IMR-90 (cell line): ENCODE data around the gene HS3ST1. TPM values are rescaled to one million over a fixed set of nuclear protein-coding genes. Genes with fewer than 3 reads are reported as not detected.

Experiments
- ATAC-seq: fragments of 200-7000 bp; cut with Tn5 transposase; 2 replicates; pipeline ENCODE4 v1.9.1; 2020; ENCODE audit warnings: low read depth, mild to moderate bottlenecking, moderate library complexity
- BruUV-seq: library from RNA; stranded (reverse); fragments of 400-500 nt; replicated peaks from 2 replicates; lab custom pipeline; 2021; lab: Mats Ljungman, UMichigan
- CTCF ChIA-PET: fragments of 300-600 bp; formaldehyde crosslinking; extraction: SDS; loops from one replicate; lab custom pipeline; 2021; ENCODE audit warnings: antibody characterized with exemption; lab: Yijun Ruan, JAX
- POLR2A ChIA-PET: fragments of 300-600 bp; sonication (Branson Sonifier 250); formaldehyde crosslinking; loops from one replicate; lab custom pipeline; 2022; ENCODE audit warnings: antibody characterized with exemption; ENCODE audit not compliant: unreplicated experiment; lab: Charles Lee
- DNase-seq: peaks from one replicate; pipeline ENCODE4 v3.0.0; 2013
- H2AFZ ChIP-seq: replicated peaks from 2 replicates; pipeline ENCODE3; 2013; ENCODE audit warnings: low read length, mild to moderate bottlenecking; ENCODE audit not compliant: poor library complexity
- H2AK5ac ChIP-seq: 2 replicates; pipeline ENCODE4 v1.6.1; 2013; ENCODE audit warnings: low read depth, low read length, inconsistent platforms
- H2AK9ac ChIP-seq: replicated peaks from 2 replicates; pipeline ENCODE3; 2013; ENCODE audit warnings: mild to moderate bottlenecking, low read depth, low read length, moderate library complexity; ENCODE audit not compliant: poor library complexity
- H2BK120ac ChIP-seq: 2 replicates; pipeline ENCODE4 v1.6.1; 2013; ENCODE audit warnings: low read depth, low read length, inconsistent platforms
- H2BK15ac ChIP-seq: 3 replicates; pipeline ENCODE4 v1.6.1; 2013; ENCODE audit warnings: low read depth, low read length, inconsistent platforms
- H2BK20ac ChIP-seq: 2 replicates; pipeline ENCODE4 v1.6.1; 2013; ENCODE audit warnings: low read depth, mild to moderate bottlenecking, inconsistent platforms, low read length, moderate library complexity
- H2BK5ac ChIP-seq: 2 replicates; pipeline ENCODE4 v1.6.1; 2013; ENCODE audit warnings: mild to moderate bottlenecking, low read depth, low read length, inconsistent platforms; ENCODE audit not compliant: poor library complexity, severe bottlenecking
- H3K14ac ChIP-seq: replicated peaks from 2 replicates; pipeline ENCODE4 v1.6.1; 2013; ENCODE audit warnings: low read depth, low read length, inconsistent platforms
- H3K18ac ChIP-seq: 2 replicates; pipeline ENCODE4 v1.6.1; 2013; ENCODE audit warnings: low read depth, low read length, control low read depth
- H3K23ac ChIP-seq: 2 replicates; pipeline ENCODE4 v1.6.1; 2013; ENCODE audit warnings: low read depth, low read length, inconsistent platforms
- H3K27ac ChIP-seq: 2 replicates; pipeline ENCODE4 v1.5.1; 2013; ENCODE audit warnings: mild to moderate bottlenecking, control low read depth, low read length; ENCODE audit not compliant: insufficient read depth
- H3K27me3 ChIP-seq: 2 replicates; pipeline ENCODE4 v1.6.1; 2013; ENCODE audit warnings: low read length; ENCODE audit not compliant: control insufficient read depth, insufficient read depth
- H3K36me3 ChIP-seq: 2 replicates; pipeline ENCODE4 v1.6.1; 2013; ENCODE audit warnings: low read length, mixed read lengths; ENCODE audit not compliant: control insufficient read depth, insufficient read depth
- H3K4ac ChIP-seq: 2 replicates; pipeline ENCODE4 v1.6.1; 2013; ENCODE audit warnings: low read depth, low read length, inconsistent platforms
- H3K4me1 ChIP-seq: 2 replicates; pipeline ENCODE4 v1.6.1; 2013; ENCODE audit warnings: low read length, mixed read lengths; ENCODE audit not compliant: control insufficient read depth, insufficient read depth
- H3K4me2 ChIP-seq: 2 replicates; pipeline ENCODE4 v1.6.1; 2013; ENCODE audit warnings: low read depth, mild to moderate bottlenecking, control low read depth, low read length, moderate library complexity
- H3K4me3 ChIP-seq: 2 replicates; pipeline ENCODE4 v1.5.1; 2013; ENCODE audit warnings: low read depth, mild to moderate bottlenecking, control low read depth, low read length, moderate library complexity; ENCODE audit not compliant: insufficient read depth
- H3K56ac ChIP-seq: 2 replicates; pipeline ENCODE4 v1.6.1; 2013; ENCODE audit warnings: low read length, inconsistent platforms; ENCODE audit not compliant: insufficient read depth; ENCODE audit errors: extremely low read depth
- H3K79me1 ChIP-seq, 2 experiments: 2 replicates each; pipeline ENCODE4 v1.6.1; 2013; ENCODE audit warnings: low read length in 2 of 2, inconsistent platforms in 1 of 2, low read depth in 1 of 2
- H3K9ac ChIP-seq: 2 replicates; pipeline ENCODE4 v1.6.1; 2013; ENCODE audit warnings: low read depth, low read length, control low read depth
- H3K9me1 ChIP-seq: 2 replicates; pipeline ENCODE4 v1.6.1; 2013; ENCODE audit warnings: low read length, inconsistent platforms; ENCODE audit not compliant: insufficient read depth
- H3K9me3 ChIP-seq: 2 replicates; pipeline ENCODE4 v1.6.1; 2013; ENCODE audit warnings: low read length; ENCODE audit not compliant: control insufficient read depth, insufficient read depth
- H4K20me1 ChIP-seq: 2 replicates; pipeline ENCODE4 v1.6.1; 2013; ENCODE audit warnings: low read length, inconsistent platforms; ENCODE audit not compliant: insufficient read depth
- H4K5ac ChIP-seq: 2 replicates; pipeline ENCODE4 v1.6.1; 2013; ENCODE audit warnings: mild to moderate bottlenecking, low read depth, low read length, control low read depth
- H4K8ac ChIP-seq, 2 experiments: 2 replicates each; pipeline ENCODE4 v1.6.1; 2013; ENCODE audit warnings: low read depth in 2 of 2, low read length in 2 of 2, control low read depth in 1 of 2, inconsistent platforms in 1 of 2
- H4K91ac ChIP-seq: 2 replicates; pipeline ENCODE4 v1.6.1; 2013; ENCODE audit warnings: low read depth, low read length, inconsistent platforms; ENCODE audit not compliant: insufficient read depth
- BHLHE40 ChIP-seq: fragments of 150-350 bp; IDR thresholded peaks from 2 replicates; pipeline ENCODE4 v1.6.1; 2016; ENCODE audit warnings: mild to moderate bottlenecking, low read depth, low read length
- CEBPB ChIP-seq: IDR thresholded peaks from 2 replicates; pipeline ENCODE4 v1.6.1; 2012; ENCODE audit warnings: low read depth, low read length, improper control_type of control experiment
- CHD1 ChIP-seq: IDR thresholded peaks from 2 replicates; pipeline ENCODE4 v1.6.1; 2012; ENCODE audit warnings: low read depth, low read length, improper control_type of control experiment
- CTCF ChIP-seq: conservative IDR thresholded peaks from 2 replicates; pipeline ENCODE4 v1.5.1; 2012; ENCODE audit warnings: mild to moderate bottlenecking, low read depth, low read length, improper control_type of control experiment
- ELK1 ChIP-seq: fragments of 150-350 bp; IDR thresholded peaks from 2 replicates; pipeline ENCODE4 v1.6.1; 2016; ENCODE audit warnings: low read depth, mild to moderate bottlenecking, low read length, moderate library complexity, borderline replicate concordance
- FOS ChIP-seq: fragments of 150-350 bp; IDR thresholded peaks from 2 replicates; pipeline ENCODE4 v1.6.1; 2016; ENCODE audit warnings: low read depth, low read length
- MAFK ChIP-seq: IDR thresholded peaks from 2 replicates; pipeline ENCODE4 v1.6.1; 2012; ENCODE audit warnings: low read depth, low read length, improper control_type of control experiment
- MAZ ChIP-seq: IDR thresholded peaks from 2 replicates; pipeline ENCODE4 v1.6.1; 2012; ENCODE audit warnings: low read depth, mild to moderate bottlenecking, low read length, improper control_type of control experiment, moderate library complexity, borderline replicate concordance
- MXI1 ChIP-seq: IDR thresholded peaks from 2 replicates; pipeline ENCODE4 v1.6.1; 2012; ENCODE audit warnings: low read depth, mild to moderate bottlenecking, low read length, moderate library complexity, borderline replicate concordance
- NFE2L2 ChIP-seq: fragments of 150-350 bp; IDR thresholded peaks from 2 replicates; pipeline ENCODE4 v1.6.1; 2016; ENCODE audit warnings: low read depth, mild to moderate bottlenecking, low read length
- POLR2A ChIP-seq: IDR thresholded peaks from 2 replicates; pipeline ENCODE4 v1.6.1; 2012; ENCODE audit warnings: mild to moderate bottlenecking, low read depth, low read length
- RAD21 ChIP-seq: IDR thresholded peaks from 2 replicates; pipeline ENCODE4 v1.6.1; 2012; ENCODE audit warnings: low read length, improper control_type of control experiment
- RCOR1 ChIP-seq: IDR thresholded peaks from 2 replicates; pipeline ENCODE4 v1.6.1; 2012; ENCODE audit warnings: mild to moderate bottlenecking, low read length, improper control_type of control experiment; ENCODE audit not compliant: insufficient replicate concordance
- RFX5 ChIP-seq: IDR thresholded peaks from 2 replicates; pipeline ENCODE4 v1.8.0; 2012; ENCODE audit warnings: low read depth, mild to moderate bottlenecking, low read length, moderate library complexity
- SMC3 ChIP-seq: fragments of 150-350 bp; IDR thresholded peaks from 2 replicates; pipeline ENCODE4 v1.6.1; 2016; ENCODE audit warnings: low read depth, mild to moderate bottlenecking, antibody characterized with exemption, low read length, moderate library complexity
- USF2 ChIP-seq: fragments of 150-350 bp; IDR thresholded peaks from 2 replicates; pipeline ENCODE4 v1.6.1; 2017; ENCODE audit warnings: mild to moderate bottlenecking, antibody characterized with exemption, low read length, low read depth
- WGBS, 2 experiments: methylation state at CpG; one replicate each; pipeline versions ENCODE4 v1.1.5 to v1.1.7; 2013; ENCODE audit warnings: missing lambda C conversion rate in 2 of 2; ENCODE audit not compliant: insufficient read length in 1 of 2; ENCODE audit errors: extremely low coverage in 2 of 2; 5-methylcytosine and 5-hydroxymethylcytosine counted together
- dilution Hi-C: fragments of 300-500 bp; cut with HindIII; formaldehyde crosslinking; loops from one replicate; pipeline ENCODE4 v1.14.3; 2018; ENCODE audit warnings: low sequenced_read_pairs; ENCODE audit not compliant: unreplicated experiment
- in situ Hi-C: fragments of 300-500 bp; cut with MboI; formaldehyde crosslinking; loops from 3 replicates; pipeline ENCODE4 v1.14.3; 2019; ENCODE audit warnings: low sequenced_read_pairs, inconsistent platforms, mixed read lengths
- intact Hi-C: fragments of 100-400 bp; cut with micrococcal nuclease; formaldehyde crosslinking; loops from 2 replicates; pipeline ENCODE4 v1.10.0; 2022
- polyA plus RNA-seq, 3 experiments: library from polyadenylated mRNA; depleted of rRNA; stranded (reverse); fragments of >200 nt; gene quantifications; 2 replicates each; pipeline ENCODE4 v1.2.3, GENCODE V29; 2012; ENCODE audit warnings: low replicate concordance in 1 of 3
- total RNA-seq: library from RNA; depleted of rRNA; stranded (reverse); fragments of >200 nt; gene quantifications from 2 replicates; pipeline ENCODE4 v1.2.3, GENCODE V29; 2012

Gene HS3ST1
- total and polyA plus RNA-seq, 2 of the 4 experiments (the other 2 are of a cell fraction): 0.09 TPM; not detected in 1

- H3K4me2 ChIP-seq: no peak overlapping the region
- no peak overlapping the region for H2BK20ac ChIP-seq
- no peak overlapping the region for H2BK15ac ChIP-seq
- H3K56ac ChIP-seq: no peak overlapping the region
- ChIA-PET POLR2A (no interaction called here), CTCF (no interaction called here)
- no peak overlapping the region for H2AK9ac ChIP-seq
- no peaks in the 10 kb centered on the region for H3K9me1 ChIP-seq
- no peaks in the 10 kb centered on the region for H3K36me3 ChIP-seq
- peaks cover 2% of the 10 kb centered on the region; the same call in 1 of the 2 replicates for H3K9me3 ChIP-seq
- no peak overlapping the region for H3K4ac ChIP-seq
- no peak overlapping the region for H4K91ac ChIP-seq
- BruUV-seq: no TSS peak
- dilution Hi-C loops (no loop called here), in situ Hi-C loops (no loop called here), intact Hi-C loops (no loop called here)
- no peak overlapping the region for H2BK5ac ChIP-seq
- no peak overlapping the region for H2AFZ ChIP-seq
- H3K9ac ChIP-seq: no peak overlapping the region
- no peak overlapping the region for H3K14ac ChIP-seq
- H3K18ac ChIP-seq: no peak overlapping the region
- no peak for TF ChIP-seq RCOR1
- no peak for TF ChIP-seq RFX5
- no peak for TF ChIP-seq USF2
- TF ChIP-seq SMC3: no peak
- TF ChIP-seq CTCF: no peak
- no peak for TF ChIP-seq CEBPB
- TF ChIP-seq MXI1: no peak
- no peak for TF ChIP-seq RAD21
- no peak for TF ChIP-seq MAFK
- no peak for TF ChIP-seq ELK1
- no peak for TF ChIP-seq NFE2L2
- TF ChIP-seq MAZ: no peak
- TF ChIP-seq CHD1: no peak
- TF ChIP-seq FOS: no peak
- TF ChIP-seq BHLHE40: no peak
- no peak for TF ChIP-seq POLR2A
- no peak overlapping the region for H3K27ac ChIP-seq
- ATAC-seq (no peak), DNase-seq (no peak)
- H4K5ac ChIP-seq: no peak overlapping the region
- no peak overlapping the region for H3K4me3 ChIP-seq
- no peaks in the 10 kb centered on the region for H4K20me1 ChIP-seq
- H2BK120ac ChIP-seq: no peak overlapping the region
- no peak overlapping the region for H4K8ac ChIP-seq
- no peak overlapping the region for H2AK5ac ChIP-seq
- no peak overlapping the region for H3K23ac ChIP-seq
- no peaks in the 10 kb centered on the region for H3K79me1 ChIP-seq
- no peaks in the 10 kb centered on the region for H3K4me1 ChIP-seq
- no CpG with 5 or more reads among the region's 4 CpGs for WGBS, 2 experiments
- no peaks in the 10 kb centered on the region for H3K27me3 ChIP-seq
Observed at GRCh38 chr4:11343536-11343935, 85.2 kb downstream of the HS3ST1 start.
